ENCODE measurements around the gene CACNA2D4.

- no peak for TF ChIP-seq POLR2AphosphoS5 (IDR thresholded peaks at IDR 0.05; ENCODE audit: low read depth, low read length)
- TF ChIP-seq ELF1 (IDR thresholded peaks at IDR 0.05; ENCODE audit: borderline replicate concordance, low read depth): no peak
- TF ChIP-seq CTCF (IDR thresholded peaks at IDR 0.05 in 2 of 3, conservative IDR thresholded peaks at IDR 0.05 in 1 of 3; ENCODE audit: borderline replicate concordance in 1 of 3, insufficient read depth in 1 of 3, low read depth in 2 of 3, low read length in 2 of 3): no peak
- no peak for TF ChIP-seq SIN3A (IDR thresholded peaks at IDR 0.05; ENCODE audit: low read depth)
- TF ChIP-seq EZH2 (IDR thresholded peaks at IDR 0.05): no peak
- TF ChIP-seq ZNF274 (IDR thresholded peaks at IDR 0.05; ENCODE audit: low read depth, low read length): no peak
- no peak for TF ChIP-seq ZFX (IDR thresholded peaks at IDR 0.05)
- TF ChIP-seq REST (IDR thresholded peaks at IDR 0.05; ENCODE audit: low read depth): no peak
- no peak for TF ChIP-seq EZH2phosphoT487 (IDR thresholded peaks at IDR 0.05; ENCODE audit: borderline replicate concordance)
- TF ChIP-seq SP1 (IDR thresholded peaks at IDR 0.05; ENCODE audit: low read depth): no peak
- no peak for TF ChIP-seq POLR2A (IDR thresholded peaks at IDR 0.05; ENCODE audit: borderline replicate concordance, extremely low read depth, insufficient read depth, insufficient read length)
- TF ChIP-seq CEBPB (IDR thresholded peaks at IDR 0.05; ENCODE audit: low read depth): no peak
These were observed 6.6 kb downstream of the CACNA2D4 start for GRCh38 chr12:1911598-1912575.
